Inflammatory macrophage treated with lipopolysaccharide for 4 hours (primary cell): Measurements from ENCODE around the gene CDYL2.
A peak's percentile ranks its signal among the peaks of the same experiment; 100 is the strongest.
"Not testable (repeated sequence)": the region's sequence is repeated elsewhere in the genome, so short reads cannot be mapped to it uniquely, and the experiment has no call there.

Experiments
- DNase-seq: peaks from one replicate; pipeline ENCODE4 v3.0.0-alpha.2; 2020

CDYL2 gene

DNA sequence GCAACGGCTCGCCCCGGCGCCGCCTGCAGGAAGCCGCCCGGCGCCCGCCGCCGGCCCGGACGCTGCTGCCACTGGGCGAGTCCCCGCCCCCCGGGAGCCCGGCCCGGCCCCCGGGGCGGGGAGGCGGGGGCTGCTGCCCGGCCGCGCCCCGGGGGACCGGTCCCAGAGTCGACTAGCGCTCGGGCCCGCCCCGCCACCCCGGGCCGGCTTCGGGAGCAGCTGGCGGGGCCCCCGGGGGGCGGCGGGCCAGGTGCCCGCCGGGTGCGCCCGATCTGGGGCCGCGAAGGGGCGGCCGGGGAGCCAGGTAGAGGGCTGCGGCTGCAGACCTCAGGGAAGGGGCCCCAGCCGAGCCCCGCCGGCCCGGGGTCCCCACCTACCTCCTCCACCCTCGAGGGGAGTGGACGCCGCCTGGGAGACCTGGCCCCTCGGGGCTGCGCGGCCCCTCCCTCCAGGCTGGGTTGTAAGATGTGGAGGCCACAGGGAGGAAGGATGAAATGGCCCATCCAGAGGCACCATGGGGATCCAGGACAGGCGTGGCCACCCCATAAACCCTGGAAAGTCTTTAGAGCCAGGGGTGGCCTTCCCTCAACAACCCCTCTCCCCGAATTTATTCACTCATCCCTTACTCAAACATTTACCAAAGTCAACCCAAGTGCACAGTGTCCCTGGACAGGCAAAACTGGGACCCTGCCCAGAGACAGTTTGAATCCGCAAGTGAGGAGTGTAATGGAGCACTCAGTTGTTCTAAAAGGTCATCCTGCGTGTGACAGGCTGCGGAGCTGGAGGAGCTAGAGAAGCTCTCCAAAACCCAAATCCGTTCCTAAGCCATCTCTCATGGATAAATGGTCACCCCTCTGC lies at the start of gene CDYL2:
Gene CDYL2 (minus strand): TSS at position 73 of the 858 bp plus-strand sequence. CDS start 425 bp downstream, outside the sequence.
- peak; percentile 69 for DNase-seq

DNA sequence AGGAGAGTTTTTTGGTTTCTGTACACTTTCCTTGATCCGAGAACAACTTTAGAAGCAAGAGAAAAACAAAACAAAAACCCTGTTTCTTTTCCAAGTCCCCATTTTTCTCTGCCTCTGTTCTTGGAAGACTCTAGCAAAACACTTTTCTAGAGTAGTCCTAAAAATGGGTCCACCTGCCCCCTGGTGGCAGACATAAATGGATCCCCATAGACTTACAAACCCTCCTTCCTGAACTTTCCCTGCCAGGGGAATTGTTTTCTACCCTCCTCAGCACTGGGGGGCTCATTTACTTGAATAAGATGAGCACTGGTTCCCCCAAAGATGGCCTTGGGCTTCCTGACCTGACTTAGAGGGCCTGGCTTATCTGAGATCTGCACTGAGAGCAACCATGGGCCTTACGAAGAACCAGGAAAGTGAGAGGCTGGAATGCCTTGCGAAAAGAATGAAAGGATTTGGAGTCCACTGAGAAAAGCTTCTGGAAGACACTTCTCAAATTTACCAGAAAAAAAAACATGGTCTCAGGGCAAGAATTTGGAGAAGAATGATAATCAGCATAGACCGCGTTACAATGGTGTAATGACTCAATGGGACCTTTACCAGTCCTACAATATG lies 48.0 kb upstream of the CDYL2 start:
- peak; percentile 24 for DNase-seq

DNA sequence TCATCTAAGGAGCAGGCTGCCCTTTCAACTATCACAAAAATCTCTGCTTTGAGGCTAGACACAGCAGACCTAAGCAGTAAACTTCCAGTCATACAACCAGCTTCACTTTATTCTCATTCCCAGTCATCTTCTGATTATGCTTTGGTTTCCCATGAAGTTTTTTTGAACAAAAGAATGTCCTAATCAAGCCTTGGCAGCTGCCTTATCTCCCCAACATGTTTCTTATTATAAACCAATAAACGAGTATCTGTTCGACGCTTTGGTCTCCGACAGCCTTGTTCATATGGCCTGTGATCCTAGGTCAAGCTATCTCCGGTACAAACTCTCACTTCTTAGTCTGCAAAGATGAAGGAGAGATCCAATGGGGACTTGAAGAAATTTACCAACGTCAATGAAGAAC lies 47.4 kb upstream of the CDYL2 start:
- no peak for DNase-seq

DNA sequence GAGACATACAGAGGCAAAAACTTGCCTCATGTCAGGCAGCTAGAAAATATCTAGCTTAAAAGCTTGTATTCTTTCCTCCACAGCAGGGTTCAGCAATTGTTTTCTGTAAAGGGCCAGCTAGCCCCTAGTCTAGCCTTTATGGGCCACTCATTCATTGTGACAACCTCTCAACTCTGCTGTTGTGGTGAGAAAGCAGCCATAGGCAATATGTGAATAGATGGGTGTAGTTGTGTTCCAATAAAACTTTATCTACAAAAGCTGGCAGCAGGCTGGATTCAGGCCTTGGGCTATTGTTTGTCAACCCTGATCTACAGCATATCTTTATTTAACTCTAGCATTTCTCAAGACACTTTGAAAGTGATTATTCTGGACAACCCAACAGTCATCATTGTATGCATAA lies 46.4 kb upstream of the CDYL2 start:
- no peak for DNase-seq

DNA sequence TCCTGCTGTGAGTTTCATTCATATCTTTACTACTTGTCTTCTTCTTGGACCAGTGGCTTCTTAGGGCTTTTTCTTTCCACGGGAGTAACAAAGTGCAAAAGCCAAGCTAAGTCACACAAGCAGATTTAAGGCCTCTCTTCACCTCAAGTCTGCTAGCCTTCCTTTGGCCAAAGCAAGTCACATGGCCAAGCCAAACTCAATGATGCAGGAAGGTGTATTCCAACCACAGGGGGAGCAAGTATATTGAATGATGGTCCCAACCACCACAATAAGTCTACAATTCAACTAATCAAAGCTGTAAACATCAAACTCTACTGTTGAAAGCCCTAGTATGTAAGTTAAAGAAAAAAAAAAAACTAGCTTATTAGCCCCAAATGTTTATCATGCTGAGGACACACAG lies 44.5 kb upstream of the CDYL2 start:
- no peak for DNase-seq

- no peak for DNase-seq
Measured at GRCh38 chr16:80846680-80847079, 42.3 kb upstream of the CDYL2 start.

DNA sequence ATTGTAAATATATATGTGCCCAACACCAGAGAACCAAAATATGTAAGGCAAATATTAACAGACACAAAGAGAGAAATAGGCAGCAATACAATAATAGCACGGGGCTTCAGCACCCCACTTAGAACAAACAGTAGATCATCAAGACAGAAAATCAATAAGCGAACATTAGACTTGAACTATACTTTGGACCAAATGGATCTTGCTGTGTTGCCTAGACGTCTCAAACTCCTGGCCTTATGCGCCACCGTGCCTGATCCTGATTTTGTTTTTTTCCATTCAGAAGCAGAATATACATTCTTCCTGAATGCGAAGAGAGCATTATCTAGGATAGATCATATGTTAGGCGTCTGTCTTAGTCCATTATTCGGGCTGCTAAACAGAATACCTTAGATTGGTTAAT lies 41.9 kb upstream of the CDYL2 start:
- DNase-seq: no peak

DNA sequence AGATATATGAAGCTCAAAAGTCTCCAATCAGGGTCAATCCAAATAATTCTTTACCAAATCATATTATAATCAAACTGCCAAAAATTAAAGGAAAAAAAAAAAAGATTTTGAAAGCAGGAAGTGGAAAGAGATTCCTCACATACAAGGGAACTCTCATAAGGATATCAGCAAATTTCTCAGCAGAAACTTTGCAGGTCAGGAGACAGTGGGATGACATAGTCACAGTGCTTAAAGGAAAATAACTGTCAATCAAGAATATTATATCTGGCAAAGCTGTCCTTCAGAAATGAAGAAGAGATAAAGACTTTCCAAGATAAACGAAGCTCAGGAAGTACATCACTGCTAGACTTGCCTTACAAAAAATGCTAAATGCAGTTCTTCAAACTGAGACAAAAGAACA lies 40.0 kb upstream of the CDYL2 start:
- DNase-seq: no peak

DNA sequence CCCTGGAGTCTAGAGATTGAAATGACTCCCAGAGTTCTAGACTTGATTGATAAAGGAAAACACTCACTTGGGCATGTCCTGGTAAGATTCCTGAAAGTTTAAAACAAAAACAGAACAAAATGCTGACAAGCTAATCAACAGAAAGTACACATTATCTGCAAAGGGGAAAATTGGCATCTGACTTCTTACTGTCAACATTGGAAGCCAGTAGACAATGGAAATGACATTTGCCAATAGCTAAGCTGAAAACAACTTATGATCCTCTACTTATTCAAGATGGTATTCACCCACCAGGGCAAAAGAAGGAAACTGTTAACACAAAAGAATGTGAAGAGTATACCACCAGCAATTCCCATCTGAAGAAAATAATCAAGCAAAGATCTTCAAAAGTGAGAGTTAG lies 36.8 kb upstream of the CDYL2 start:
- no peak for DNase-seq

DNA sequence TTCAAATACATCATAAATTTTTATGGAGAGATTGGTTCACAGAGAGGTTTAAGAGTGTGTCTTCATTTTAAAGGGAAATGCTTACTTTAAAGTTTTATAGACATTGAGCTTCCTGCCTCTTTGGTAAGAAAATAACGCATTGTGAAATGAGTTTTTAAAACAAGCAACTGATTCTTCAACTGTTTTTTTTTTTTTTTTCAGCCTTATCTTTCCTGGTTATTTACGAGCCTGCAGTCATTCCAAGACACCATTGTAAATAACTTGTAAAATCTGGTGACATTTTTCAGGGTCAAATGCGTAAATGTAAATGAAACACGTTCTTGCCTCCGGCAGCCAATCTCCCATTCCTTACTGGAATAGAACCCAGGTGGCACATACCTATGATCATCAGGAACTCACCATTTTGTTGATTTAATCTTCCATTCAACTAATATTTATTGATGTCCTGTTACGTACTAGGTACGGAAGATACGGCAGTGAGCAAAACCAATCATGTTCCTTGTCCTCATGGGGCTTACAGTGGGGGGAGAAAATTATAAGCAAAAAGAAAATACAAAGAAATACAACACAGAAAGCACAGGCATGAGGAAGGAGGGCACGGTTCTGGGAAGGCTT lies 33.2 kb upstream of the CDYL2 start:
- no peak for DNase-seq

GRCh38 chr16:80836846-80837245 lies 32.4 kb upstream of the CDYL2 start:
- no peak for DNase-seq

DNA sequence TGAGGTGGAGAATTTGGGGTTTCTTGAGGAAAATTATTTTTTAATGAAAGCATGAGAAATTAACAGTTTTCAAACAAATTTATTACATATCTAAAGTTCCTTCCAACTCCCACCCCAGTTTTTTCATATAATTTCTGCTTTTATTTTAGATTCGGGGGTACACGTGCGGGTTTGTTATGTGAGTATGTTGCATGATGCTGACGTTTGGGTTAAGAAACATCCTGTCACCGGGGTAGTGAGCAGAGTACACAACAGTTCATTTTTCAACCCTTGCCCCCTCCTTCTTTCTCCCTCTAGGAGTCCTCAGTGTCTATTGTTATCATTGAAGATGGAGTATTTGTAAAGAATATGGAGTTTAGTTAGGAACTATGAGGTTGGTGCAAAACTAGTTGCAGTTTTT lies 31.8 kb upstream of the CDYL2 start:
- DNase-seq: no peak

DNA sequence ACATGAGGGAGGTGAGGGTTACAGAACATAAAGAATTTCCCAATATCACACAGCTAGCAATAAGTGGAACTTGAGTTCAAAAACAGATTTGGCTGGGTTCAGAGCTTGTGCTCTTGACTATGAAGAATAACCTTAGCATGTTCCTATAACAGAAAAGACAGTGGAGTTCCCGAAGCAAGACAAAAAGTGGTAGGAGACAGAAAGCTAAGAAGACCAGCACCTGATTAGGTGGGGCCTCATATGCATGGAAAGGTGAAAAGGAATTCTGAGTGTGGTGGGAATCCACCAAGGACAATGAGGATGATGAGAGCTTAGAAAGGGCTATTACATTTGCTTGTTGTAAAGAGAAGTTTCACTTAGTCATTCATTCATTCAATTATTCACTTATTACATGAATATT lies 26.6 kb upstream of the CDYL2 start:
- DNase-seq: no peak

GRCh38 chr16:80828495-80828894 lies 24.1 kb upstream of the CDYL2 start:
- DNase-seq: no peak

GRCh38 chr16:80827007-80827406 lies 22.6 kb upstream of the CDYL2 start:
- DNase-seq: no peak

DNA sequence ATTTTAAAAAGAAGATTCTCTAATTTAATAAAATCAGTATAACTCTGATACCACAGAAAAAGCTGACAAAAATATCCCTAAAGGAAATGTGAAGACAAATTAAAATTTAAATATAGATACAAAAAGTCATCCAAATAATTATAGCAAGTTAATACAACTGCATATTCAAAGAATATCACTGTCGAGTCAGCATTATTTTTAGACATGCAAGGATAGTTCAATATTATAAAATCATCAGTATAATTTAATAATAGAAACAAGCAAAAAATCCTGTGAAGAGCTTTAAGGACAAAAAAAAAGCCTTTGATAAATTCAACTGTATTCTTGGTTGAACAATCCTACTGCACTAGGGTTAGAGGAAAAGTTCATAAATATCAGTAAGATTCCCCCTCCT lies 21.0 kb upstream of the CDYL2 start:
- no peak for DNase-seq

DNA sequence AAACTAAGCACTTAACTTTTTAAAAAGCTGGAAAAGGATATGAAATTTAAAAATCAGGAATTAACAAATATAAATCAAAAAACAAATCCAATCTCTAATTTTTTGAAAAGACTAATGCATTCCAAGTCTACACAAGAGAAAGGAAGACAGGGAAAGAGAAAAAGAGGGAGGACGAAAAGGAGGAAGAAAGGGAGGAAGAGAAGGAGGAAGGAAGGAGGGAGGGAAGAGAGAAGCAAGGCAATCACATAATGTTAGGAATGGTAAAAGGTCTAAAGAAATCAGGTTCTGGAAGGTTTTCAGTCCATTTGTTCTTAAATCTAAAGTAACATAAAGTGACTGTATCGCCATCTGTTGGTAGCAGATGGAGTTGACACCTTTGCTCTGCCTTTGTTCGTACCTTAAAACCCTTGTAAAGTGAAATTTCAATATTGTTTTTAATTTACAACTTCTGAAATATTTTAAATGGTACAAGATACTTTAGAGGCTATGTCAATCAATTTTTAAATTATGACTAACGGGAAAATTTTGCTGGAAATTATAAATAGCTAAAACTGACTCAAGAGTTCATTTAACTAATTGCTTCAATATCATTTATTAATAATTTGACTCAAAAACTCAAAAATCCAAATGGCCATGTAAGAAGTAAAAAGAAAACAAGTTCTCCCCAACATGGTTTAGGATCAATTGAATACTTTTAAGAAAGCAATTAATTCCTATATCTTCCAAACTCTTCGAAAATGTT lies 20.4 kb upstream of the CDYL2 start:
- peak; percentile 67 for DNase-seq

- no peak for DNase-seq
Measured at GRCh38 chr16:80819988-80820387, 15.6 kb upstream of the CDYL2 start.

DNA sequence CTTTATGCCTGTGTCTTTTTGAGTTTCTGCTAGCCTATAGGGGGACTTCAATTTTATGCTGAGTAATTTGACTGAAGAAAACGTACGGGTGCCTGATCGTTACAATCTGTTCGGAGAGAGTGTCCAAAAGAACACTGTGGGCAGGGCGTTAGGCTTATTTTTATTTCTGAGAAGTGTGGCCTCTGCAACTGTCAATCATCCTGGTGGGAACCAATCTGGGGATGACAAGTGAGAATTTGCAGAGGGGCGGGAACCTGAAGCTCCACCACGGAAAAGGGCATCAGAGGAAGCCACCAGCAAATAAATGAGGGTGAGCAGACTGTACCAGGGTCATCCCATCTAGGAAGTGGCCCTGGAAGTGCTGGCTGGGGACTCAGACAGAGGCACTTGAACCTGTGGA lies 12.0 kb upstream of the CDYL2 start:
- DNase-seq: no peak

GRCh38 chr16:80815278-80815677 lies 10.9 kb upstream of the CDYL2 start:
- not testable (repeated sequence) for DNase-seq

- DNase-seq: no peak
Measured at GRCh38 chr16:80812593-80812992, 8.2 kb upstream of the CDYL2 start.

DNA sequence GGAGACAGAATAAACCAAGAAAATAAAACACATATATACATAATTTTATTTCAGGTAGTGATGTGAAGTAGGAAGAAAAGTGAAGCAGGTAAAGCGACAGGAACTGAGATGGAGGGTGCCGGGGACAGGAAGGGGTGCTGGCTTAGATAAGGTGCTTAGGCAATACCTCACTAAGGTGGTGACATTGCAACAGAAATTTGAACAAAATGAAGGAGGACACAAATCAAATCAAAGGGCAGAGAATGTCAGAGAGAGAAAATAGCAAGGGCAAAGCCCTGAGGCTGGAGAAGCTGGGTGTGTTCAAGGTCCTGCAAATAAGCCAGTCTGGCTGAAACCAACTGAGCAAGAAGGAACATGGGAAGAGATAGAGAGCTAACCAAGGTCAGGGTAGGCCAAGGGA lies 5.0 kb upstream of the CDYL2 start:
- no peak for DNase-seq

DNA sequence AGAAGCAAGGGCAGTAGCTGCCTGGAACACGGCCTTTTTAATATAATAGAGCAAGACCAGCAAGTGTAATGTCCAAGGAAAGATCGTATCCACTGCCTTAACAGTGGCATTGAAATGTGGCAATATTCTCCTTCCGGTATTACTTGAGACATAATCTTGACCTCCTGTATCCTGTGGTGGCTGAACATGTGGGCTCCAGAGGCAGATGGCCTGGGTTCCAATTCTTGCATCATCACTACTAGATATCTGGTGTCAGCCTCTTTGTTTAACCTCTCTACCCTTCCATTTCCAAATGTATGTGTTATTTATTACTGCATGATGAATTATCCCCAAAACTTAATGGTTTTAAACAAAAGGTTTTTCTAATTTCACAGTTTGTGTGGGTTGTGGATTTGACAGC lies 3.5 kb upstream of the CDYL2 start:
- DNase-seq: peak; percentile 10
